GM23338 (cell line): Measurements from ENCODE around the gene CA5B. TPM values are rescaled to one million over a fixed set of nuclear protein-coding genes. Genes with fewer than 3 reads are reported as not detected.

Experiments
- ATAC-seq: fragments of 200-7000 bp; cut with Tn5 transposase; 3 replicates; pipeline ENCODE4 v1.9.1; 2020
- DNase-seq: peaks from one replicate; pipeline ENCODE4 v3.0.0-alpha.2; 2015; ENCODE audit warnings: low spot score
- H2AFZ ChIP-seq: fragments of 200-600 bp; sonication (generic); 2 replicates; pipeline ENCODE4 v1.8.0; 2016; ENCODE audit warnings: antibody characterized with exemption, mild to moderate bottlenecking, moderate library complexity
- H3F3A ChIP-seq: fragments of 200-600 bp; sonication (generic); replicated peaks from 2 replicates; pipeline ENCODE4 v1.8.0; 2017; ENCODE audit warnings: antibody characterized with exemption, mixed run types, low read depth
- H3K27ac ChIP-seq: fragments of 200-600 bp; sonication (generic); 2 replicates; pipeline ENCODE4 v1.6.1; 2016; ENCODE audit warnings: low read depth
- H3K27me3 ChIP-seq: fragments of 200-600 bp; sonication (generic); 2 replicates; pipeline ENCODE4 v1.8.0; 2016; ENCODE audit warnings: mild to moderate bottlenecking, mixed run types, moderate library complexity; ENCODE audit not compliant: insufficient read depth
- H3K36me3 ChIP-seq: fragments of 200-600 bp; sonication (generic); 2 replicates; pipeline ENCODE4 v1.8.0; 2016; ENCODE audit warnings: mild to moderate bottlenecking; ENCODE audit not compliant: insufficient read depth
- H3K4me1 ChIP-seq: fragments of 200-600 bp; sonication (generic); 2 replicates; pipeline ENCODE4 v1.8.0; 2016; ENCODE audit warnings: mild to moderate bottlenecking, moderate library complexity; ENCODE audit not compliant: insufficient read depth
- H3K4me2 ChIP-seq: fragments of 200-600 bp; sonication (generic); 2 replicates; pipeline ENCODE4 v1.7.1; 2017; ENCODE audit warnings: mixed run types
- H3K4me3 ChIP-seq: fragments of 200-600 bp; sonication (generic); 2 replicates; pipeline ENCODE4 v1.6.1; 2016; ENCODE audit warnings: mixed run types
- H3K79me2 ChIP-seq: fragments of 200-600 bp; sonication (generic); replicated peaks from 2 replicates; pipeline ENCODE4 v1.8.0; 2017; ENCODE audit warnings: mild to moderate bottlenecking; ENCODE audit not compliant: insufficient read depth
- H3K9me2 ChIP-seq: fragments of 200-600 bp; sonication (generic); 2 replicates; pipeline ENCODE4 v1.8.0; 2017; ENCODE audit not compliant: insufficient read depth
- H4K20me1 ChIP-seq: fragments of 200-600 bp; sonication (generic); replicated peaks from 2 replicates; pipeline ENCODE4 v1.8.0; 2017; ENCODE audit warnings: mild to moderate bottlenecking; ENCODE audit not compliant: insufficient read depth
- H3K27ac Mint-ChIP-seq: 2 replicates; pipeline ENCODE4 v1.8.0; 2020; ENCODE audit warnings: inconsistent platforms, mild to moderate bottlenecking, moderate library complexity, mixed read lengths
- H3K27me3 Mint-ChIP-seq: 3 replicates; pipeline ENCODE4 v1.8.0; 2022; ENCODE audit warnings: low read depth, mild to moderate bottlenecking, moderate library complexity, mixed read lengths, inconsistent platforms; ENCODE audit not compliant: insufficient read depth, poor library complexity
- H3K36me3 Mint-ChIP-seq: 3 replicates; pipeline ENCODE4 v1.8.0; 2021; ENCODE audit warnings: low read depth, mild to moderate bottlenecking, inconsistent platforms, moderate library complexity, mixed read lengths
- H3K4me1 Mint-ChIP-seq: 3 replicates; pipeline ENCODE4 v1.8.0; 2020; ENCODE audit warnings: mild to moderate bottlenecking, inconsistent platforms, mixed read lengths
- H3K4me3 Mint-ChIP-seq: 3 replicates; pipeline ENCODE4 v1.8.0; 2021; ENCODE audit warnings: moderate library complexity, mild to moderate bottlenecking, inconsistent platforms, mixed read lengths
- H3K9me3 Mint-ChIP-seq: 3 replicates; pipeline ENCODE4 v1.8.0; 2020; ENCODE audit warnings: moderate library complexity, mild to moderate bottlenecking, inconsistent platforms, mixed read lengths
- CREB1 ChIP-seq: fragments of 250-450 bp; sonication (Bioruptor Pico); IDR thresholded peaks from 2 replicates; pipeline ENCODE4 v1.5.0; 2020; ENCODE audit warnings: low read depth, mild to moderate bottlenecking, moderate library complexity
- EZH2 ChIP-seq: fragments of 200-600 bp; sonication (generic); IDR thresholded peaks from one replicate; pipeline ENCODE4 v1.8.0; 2017; ENCODE audit warnings: antibody characterized with exemption, mild to moderate bottlenecking, low read depth; ENCODE audit not compliant: unreplicated experiment
- EZH2phosphoT487 ChIP-seq: fragments of 200-600 bp; sonication (generic); IDR thresholded peaks from one replicate; pipeline ENCODE4 v1.8.1; 2018; ENCODE audit warnings: antibody characterized with exemption; ENCODE audit not compliant: unreplicated experiment
- JUNB ChIP-seq: IDR thresholded peaks from one replicate; pipeline ENCODE4 v1.6.1; 2016; ENCODE audit warnings: antibody characterized with exemption; ENCODE audit not compliant: unreplicated experiment
- NANOG ChIP-seq: IDR thresholded peaks from 2 replicates; pipeline ENCODE4 v1.6.1; 2016; ENCODE audit warnings: antibody characterized with exemption, borderline replicate concordance
- POLR2AphosphoS5 ChIP-seq: IDR thresholded peaks from 2 replicates; pipeline ENCODE4 v1.6.1; 2016; ENCODE audit warnings: antibody characterized with exemption, low read depth
- REST ChIP-seq: IDR thresholded peaks from one replicate; pipeline ENCODE4 v1.6.1; 2018; ENCODE audit warnings: antibody characterized with exemption; ENCODE audit not compliant: unreplicated experiment
- STAT1 ChIP-seq: IDR thresholded peaks from one replicate; pipeline ENCODE4 v1.6.1; 2016; ENCODE audit warnings: antibody characterized with exemption; ENCODE audit not compliant: unreplicated experiment
- ZNF114 ChIP-seq: fragments of 250-450 bp; sonication (Bioruptor Pico); IDR thresholded peaks from 2 replicates; pipeline ENCODE4 v1.5.0; 2020; ENCODE audit warnings: mild to moderate bottlenecking, moderate library complexity
- ZNF331 ChIP-seq: fragments of 250-450 bp; sonication (Bioruptor Pico); IDR thresholded peaks from 2 replicates; pipeline ENCODE4 v1.5.0; 2020; ENCODE audit warnings: low read depth, mild to moderate bottlenecking, moderate library complexity
- ZNF462 ChIP-seq: fragments of 250-450 bp; sonication (Bioruptor Pico); IDR thresholded peaks from 2 replicates; pipeline ENCODE4 v1.5.0; 2020; ENCODE audit warnings: mild to moderate bottlenecking, moderate library complexity
- polyA plus RNA-seq: library from polyadenylated mRNA; unstranded; fragments of >200 nt; fragmentation: Nextera tagmentation; extraction: Ambion mirVana; gene quantifications from 2 replicates; pipeline ENCODE4 v1.2.1, GENCODE V29; 2016
- total RNA-seq: library from RNA; depleted of rRNA; stranded (reverse); fragments of >200 nt; shearing (Covaris generic); gene quantifications from 2 replicates; pipeline ENCODE4 v1.2.3, GENCODE V29; 2014
- TF ChIP-seq, protein P1 (sequence below), 2 experiments: fragments of 200-600 bp in 1 of 2; sonication (generic) in 1 of 2; conservative IDR thresholded peaks; 2 replicates each; pipeline versions ENCODE4 v1.5.1 to v1.6.1; 2016 to 2017; ENCODE audit warnings: antibody characterized with exemption in 2 of 2, low read depth in 2 of 2, mild to moderate bottlenecking in 2 of 2, moderate library complexity in 1 of 2
- TF ChIP-seq, protein P2 (sequence below): IDR thresholded peaks from 2 replicates; pipeline ENCODE4 v1.6.1; 2016; ENCODE audit warnings: antibody characterized with exemption

The CA5B gene
- total and polyA plus RNA-seq, 2 experiments from 2014 or later: 4.8 to 6.1 TPM

DNA sequence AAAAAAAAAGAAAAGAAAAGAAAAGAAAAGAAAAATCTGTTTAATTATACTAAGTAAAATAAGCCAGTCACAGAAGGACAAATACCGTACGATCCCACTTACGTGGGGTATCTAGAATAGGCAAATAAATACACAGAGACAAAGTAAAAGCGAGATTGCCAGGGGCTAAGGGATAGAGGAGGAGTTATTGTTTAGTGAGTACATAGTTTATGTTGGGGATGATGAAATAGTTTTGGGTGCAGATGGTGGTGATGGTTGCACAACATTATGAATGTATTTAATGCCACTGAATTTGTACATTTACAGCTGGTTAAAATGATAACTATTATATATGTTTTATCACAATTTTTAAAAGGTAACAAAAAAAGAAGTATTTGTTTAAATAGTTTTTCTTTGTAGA is 7.1 kb downstream of the CA5B start:
- Histone ChIP-seq H3K36me3 (no peaks in the 10 kb centered on the region), H3K27ac (no peak overlapping the region), H4K20me1 (no peaks in the 10 kb centered on the region), H3F3A (no peaks in the 10 kb centered on the region), H3K27me3 (no peaks in the 10 kb centered on the region), H3K4me2 (no peak overlapping the region), H3K4me3 (no peak overlapping the region), H3K4me1 (peaks cover 17% of the 10 kb centered on the region), H2AFZ (no peak overlapping the region), H3K79me2 (no peaks in the 10 kb centered on the region), H3K9me2 (no peaks in the 10 kb centered on the region)
- no peak overlapping the region for H3K4me3 Mint-ChIP-seq
- ATAC-seq (no peak), DNase-seq (no peak)
- H3K36me3 Mint-ChIP-seq: peaks cover 8% of the 10 kb centered on the region; the same call in 2 of the 3 replicates
- H3K4me1 Mint-ChIP-seq: peaks cover 21% of the 10 kb centered on the region
- no peak overlapping the region for H3K27ac Mint-ChIP-seq
- no peak for TF ChIP-seq ZNF331 (CRISPR knock-in tag)
- TF ChIP-seq, protein P1, sequence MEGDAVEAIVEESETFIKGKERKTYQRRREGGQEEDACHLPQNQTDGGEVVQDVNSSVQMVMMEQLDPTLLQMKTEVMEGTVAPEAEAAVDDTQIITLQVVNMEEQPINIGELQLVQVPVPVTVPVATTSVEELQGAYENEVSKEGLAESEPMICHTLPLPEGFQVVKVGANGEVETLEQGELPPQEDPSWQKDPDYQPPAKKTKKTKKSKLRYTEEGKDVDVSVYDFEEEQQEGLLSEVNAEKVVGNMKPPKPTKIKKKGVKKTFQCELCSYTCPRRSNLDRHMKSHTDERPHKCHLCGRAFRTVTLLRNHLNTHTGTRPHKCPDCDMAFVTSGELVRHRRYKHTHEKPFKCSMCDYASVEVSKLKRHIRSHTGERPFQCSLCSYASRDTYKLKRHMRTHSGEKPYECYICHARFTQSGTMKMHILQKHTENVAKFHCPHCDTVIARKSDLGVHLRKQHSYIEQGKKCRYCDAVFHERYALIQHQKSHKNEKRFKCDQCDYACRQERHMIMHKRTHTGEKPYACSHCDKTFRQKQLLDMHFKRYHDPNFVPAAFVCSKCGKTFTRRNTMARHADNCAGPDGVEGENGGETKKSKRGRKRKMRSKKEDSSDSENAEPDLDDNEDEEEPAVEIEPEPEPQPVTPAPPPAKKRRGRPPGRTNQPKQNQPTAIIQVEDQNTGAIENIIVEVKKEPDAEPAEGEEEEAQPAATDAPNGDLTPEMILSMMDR (conservative IDR thresholded peaks at IDR 0.05; ENCODE audit: low read depth in 2 of 2): no peak
- no peak for TF ChIP-seq POLR2AphosphoS5
- no peak for TF ChIP-seq NANOG
- TF ChIP-seq ZNF114 (CRISPR knock-in tag): no peak
- TF ChIP-seq CREB1 (CRISPR knock-in tag): no peak
- no peak for TF ChIP-seq JUNB
- TF ChIP-seq EZH2phosphoT487: no peak
- no peak for TF ChIP-seq STAT1
- no peak for TF ChIP-seq REST
- no peak for TF ChIP-seq ZNF462 (CRISPR knock-in tag)
- TF ChIP-seq EZH2: no peak
- TF ChIP-seq, protein P2, sequence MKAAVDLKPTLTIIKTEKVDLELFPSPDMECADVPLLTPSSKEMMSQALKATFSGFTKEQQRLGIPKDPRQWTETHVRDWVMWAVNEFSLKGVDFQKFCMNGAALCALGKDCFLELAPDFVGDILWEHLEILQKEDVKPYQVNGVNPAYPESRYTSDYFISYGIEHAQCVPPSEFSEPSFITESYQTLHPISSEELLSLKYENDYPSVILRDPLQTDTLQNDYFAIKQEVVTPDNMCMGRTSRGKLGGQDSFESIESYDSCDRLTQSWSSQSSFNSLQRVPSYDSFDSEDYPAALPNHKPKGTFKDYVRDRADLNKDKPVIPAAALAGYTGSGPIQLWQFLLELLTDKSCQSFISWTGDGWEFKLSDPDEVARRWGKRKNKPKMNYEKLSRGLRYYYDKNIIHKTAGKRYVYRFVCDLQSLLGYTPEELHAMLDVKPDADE: no peak
- peaks cover 9% of the 10 kb centered on the region for H3K27me3 Mint-ChIP-seq
- H3K9me3 Mint-ChIP-seq: no peaks in the 10 kb centered on the region
